A673 (cell line): ENCODE data around the gene BCL7A.

Experiments
- CTCF ChIP-seq: fragments of 300-800, 200-600 bp; sonication (generic); conservative IDR thresholded peaks from 2 replicates; pipeline ENCODE4 v1.5.1; 2017; ENCODE audit warnings: low read depth, mild to moderate bottlenecking, antibody characterized with exemption, low read length, moderate library complexity, mixed read lengths
- EZH2 ChIP-seq: fragments of 200-600 bp; sonication (generic); IDR thresholded peaks from 2 replicates; pipeline ENCODE4 v1.6.1; 2017; ENCODE audit warnings: borderline replicate concordance, low read depth, mild to moderate bottlenecking, mixed read lengths, antibody characterized with exemption, low read length; ENCODE audit not compliant: poor library complexity, severe bottlenecking

GRCh38 chr12:122081697-122082221 is 60.1 kb downstream of the BCL7A start:
- TF ChIP-seq EZH2 (no peak), CTCF (no peak)
